ENCODE data around the gene KRT17.
"Not testable (repeated sequence)": the region's sequence is repeated elsewhere in the genome, so short reads cannot be mapped to it uniquely, and the experiment has no call there.

KRT17 gene

DNA sequence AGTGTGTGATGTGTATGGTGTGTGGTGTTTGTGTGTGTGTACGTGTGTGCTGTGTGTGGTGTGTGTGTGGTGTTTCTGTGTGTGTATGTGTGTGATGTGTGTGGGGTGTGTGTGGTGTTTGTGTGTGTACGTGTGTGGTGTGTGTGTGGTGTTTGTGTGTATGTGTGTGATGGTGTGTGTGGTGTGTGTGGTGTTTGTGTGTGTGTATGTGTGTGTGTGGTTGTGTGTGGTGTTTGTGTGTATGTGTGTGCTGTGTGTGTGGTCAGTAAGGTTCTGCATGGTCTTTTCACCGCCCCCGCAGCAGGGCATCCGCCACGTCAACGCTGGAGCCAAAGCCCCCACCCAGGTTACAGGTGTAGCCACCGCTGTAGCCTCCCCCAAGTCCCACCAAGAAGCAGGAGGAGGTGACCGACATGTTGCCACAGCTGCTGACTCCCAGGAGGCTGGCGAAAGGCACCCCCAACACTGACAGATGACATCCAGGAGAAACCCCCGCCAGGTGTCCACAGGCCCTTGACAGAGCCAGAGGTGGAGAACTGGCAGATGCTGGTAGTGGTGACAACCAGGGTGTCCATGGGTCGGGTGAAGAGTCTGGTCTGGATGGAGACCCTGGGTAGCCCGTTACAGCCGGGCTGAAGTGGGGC is 9.3 kb upstream of the KRT17 start:
- no peak for DNase-seq

DNA sequence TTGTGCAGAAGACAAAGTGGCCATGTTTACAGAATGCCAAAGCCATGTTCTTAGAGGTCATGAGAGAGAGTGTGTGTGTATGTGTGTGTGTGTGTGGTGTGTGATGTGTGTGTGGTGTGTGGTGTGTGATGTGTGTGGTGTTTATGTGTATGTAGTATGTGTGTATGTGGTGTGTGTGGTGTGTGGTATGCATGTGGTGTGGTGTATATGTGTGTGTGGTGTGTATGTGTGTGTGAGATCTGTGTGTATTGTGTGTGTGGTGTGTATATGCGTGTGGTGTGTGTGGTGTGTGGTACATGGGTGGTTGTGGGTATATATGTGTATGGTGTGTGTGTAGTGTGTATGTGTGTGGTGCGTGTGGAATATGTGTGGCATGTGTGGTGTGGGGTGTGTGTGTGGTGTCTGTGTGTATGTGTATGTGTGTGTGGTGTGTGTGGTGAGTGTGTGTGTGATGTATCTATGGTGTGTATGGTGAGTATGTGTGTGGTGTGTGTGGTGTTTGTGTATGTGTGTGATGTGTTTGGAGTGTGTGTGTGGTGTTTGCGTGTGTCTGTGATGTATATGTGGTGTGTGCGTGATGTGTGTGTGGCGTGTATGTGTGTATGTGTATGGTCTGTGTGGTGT is 8.2 kb upstream of the KRT17 start:
- no peak for DNase-seq

DNA sequence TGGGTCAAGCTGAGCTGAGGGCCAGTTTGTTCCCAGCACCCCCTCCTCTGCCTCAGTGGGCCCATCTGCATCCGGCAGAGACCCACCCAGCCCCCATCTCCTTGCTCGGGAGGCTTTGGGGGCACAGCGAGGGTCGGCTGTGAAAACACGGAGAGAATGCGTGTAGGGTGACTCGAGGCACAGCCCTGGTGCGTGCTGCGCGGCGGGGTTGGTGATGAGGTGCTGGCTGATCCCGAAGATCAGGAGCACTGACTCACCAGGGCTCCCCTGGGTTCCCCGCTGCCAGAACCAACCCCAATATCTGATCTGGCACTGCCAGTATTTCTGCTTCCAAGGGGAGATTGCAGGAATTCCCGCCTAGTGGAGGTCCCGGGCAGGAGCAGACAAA is 7.5 kb upstream of the KRT17 start:
- DNase-seq, result no peak

DNA sequence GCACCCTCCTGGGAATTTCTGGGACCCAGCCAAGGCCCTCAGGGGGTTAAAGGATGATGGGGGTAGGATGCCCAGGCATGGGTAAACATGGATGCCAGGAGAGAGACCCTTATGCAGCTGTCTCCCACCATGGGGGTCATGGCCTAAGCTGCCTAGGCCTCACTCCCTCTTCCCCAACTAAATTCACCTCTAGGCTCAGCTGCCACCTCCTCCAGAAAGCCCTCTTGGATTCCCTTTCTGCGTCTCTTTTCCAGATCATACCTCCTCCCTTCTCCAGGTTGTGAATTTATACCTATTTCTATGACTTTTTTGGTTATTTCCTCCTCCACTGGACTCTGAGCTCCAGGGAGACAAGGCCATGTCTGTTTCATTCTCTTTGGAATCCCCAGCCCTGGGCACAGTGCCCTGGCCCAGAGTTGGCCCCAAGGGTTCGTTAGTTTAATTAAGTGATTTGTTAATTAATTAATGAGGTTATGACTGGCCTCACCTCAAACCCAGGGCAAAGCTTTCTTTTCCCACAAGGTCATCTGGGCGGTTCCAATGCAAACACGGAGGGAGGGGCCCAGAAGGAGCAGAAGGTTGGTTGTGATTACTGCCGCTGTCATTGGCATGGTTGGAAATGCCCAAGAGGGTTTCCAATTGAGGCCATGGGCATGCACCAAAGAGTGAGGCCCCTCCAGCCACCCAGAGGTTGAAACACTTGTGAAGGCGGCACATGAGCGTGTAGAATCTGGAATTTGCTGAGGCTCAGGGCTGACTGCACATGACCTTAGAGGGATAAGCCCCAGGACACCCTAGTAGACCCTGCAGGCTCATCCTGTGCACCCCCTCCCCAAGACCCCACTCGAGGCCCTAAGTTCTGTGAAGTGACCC is 6.9 kb upstream of the KRT17 start:
- DNase-seq, result no peak

DNA sequence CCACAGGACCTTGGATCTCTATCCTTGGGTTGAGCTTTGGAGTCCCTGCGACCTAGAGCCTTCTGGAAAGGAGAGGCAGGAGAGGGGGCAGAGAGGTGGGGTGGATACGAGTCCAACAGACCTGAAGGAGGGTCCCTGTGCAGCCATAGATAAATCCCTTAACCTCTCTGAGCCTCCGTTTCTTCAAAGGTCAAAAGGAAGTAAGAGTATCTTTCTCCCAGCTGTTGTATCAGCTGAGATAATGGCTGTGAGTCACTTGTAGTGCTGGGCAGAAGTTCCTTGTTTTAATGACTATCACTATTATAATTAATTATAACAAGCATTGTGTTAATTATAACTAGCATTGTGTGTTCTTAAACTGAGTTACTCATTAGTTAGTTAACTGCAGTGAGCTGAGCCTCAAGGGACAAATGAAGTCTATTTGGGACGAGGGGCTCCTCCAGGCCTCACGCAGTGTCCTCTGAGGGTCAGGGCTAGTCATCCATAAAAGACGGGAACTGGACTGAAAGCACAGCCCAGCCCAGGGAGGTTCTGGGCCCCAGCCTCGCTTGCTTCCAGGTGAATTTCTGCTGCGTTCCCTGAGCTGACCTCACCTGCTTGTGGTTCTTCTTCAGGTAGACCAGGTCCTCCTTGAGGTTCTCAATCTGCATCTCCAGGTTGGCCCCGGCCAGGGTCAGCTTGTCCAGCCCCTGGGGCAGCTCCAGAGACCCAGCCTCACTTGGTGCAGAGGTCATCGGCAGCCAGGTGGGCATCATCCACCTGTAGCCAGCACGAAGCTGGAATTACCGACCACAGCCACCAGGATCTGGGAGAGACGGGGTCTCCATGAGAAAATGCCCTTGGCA is 5.7 kb upstream of the KRT17 start:
- no peak for DNase-seq

DNA sequence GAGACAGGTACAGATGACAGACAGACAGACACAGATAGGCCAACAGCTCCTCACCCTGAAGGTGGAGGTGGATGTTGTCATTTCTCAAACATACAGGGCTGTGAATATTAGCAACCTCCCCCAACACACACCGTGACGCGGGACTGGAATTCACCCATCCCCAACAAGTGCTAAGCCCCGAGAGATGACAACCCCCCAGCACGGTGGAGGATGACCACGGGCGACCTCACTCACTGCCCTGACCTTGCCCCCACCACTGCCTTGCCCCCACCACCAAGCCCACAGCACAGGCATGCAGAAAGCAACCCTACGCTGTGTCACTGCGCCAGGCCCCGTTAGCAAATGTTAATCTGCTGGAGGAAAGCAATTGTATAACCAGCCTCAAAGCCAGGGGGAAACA is 4.9 kb upstream of the KRT17 start:
- DNase-seq, result no peak

DNA sequence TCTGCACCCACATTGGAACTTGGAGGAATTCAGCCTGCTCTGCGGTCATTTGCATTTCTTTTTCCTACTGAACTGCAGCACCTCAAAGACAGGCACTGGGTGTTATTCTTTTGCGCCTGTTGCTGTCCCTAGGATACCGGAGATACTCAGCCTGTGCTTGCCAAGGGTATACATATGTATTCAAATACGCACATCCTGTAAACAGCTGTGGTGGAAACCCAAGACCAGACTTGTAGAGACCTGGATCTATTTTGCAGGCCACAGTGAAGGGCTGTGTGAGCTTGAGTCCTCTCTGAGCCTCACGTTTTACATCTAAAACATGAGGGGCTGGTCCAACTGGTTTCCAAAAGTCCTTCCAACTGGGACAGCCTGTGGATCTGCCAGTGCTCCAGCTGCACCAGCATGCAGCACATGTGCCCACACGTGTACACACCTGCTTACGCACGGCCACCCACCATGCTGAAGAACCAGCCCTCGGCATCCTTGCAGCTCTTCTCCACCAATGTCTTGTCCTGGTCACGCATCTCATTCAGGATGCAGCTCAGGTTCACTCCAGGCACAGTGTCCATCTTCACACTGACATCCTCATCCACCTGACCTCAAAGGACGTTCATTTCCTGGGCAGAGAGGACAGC is 4.4 kb upstream of the KRT17 start:
- not testable (repeated sequence) for DNase-seq

DNA sequence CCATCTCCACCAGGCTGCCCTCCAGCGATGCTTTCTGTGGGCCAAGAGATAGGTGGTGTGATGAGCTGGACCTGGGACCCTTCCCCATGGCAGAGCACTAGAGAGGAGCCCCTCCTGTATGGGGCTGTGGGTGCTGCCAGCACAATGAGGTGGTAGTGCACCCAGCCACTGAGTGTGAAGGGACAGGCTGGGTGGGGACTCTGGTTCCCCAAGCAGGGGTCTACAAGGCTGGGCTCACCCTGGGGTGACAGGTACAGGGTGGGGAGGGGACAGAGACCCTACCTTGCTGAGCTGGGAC is 3.6 kb upstream of the KRT17 start:
- not testable (repeated sequence) for DNase-seq

DNA sequence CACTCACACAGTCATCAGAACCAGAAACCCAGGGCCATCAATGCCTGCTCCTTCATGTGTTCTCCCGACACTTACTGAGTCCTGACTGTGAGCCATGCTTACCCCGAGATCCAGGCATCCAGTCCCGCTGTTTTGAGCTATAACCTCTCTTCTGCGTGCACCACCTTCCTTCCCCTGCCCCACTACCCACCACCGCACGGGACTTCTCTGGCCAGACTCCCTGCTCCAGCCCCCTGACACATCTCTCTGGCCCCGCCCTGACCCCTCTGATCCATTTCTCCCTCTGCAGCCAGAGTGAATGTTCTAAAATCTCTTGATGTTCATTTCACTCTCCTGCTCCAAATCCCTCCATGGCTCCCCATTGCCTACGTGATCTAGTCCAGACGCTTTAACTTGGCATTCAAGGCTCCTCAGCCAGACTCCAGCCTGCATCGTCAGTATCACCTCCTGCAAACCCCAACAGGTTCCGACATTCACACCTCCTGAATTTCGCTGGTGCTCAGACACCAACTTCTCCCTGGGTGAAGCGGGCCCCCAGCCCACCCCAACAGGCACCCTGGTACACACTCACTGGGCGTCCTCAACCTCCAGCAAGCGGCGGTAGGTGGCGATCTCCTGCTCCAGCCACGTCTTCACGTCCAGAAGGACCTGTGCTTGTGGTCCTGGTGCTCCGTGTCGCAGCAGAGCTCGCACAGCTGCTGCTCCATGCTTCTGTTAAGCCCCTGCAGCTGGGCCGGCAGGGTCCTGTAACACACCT is 3.1 kb upstream of the KRT17 start:
- no peak for DNase-seq

DNA sequence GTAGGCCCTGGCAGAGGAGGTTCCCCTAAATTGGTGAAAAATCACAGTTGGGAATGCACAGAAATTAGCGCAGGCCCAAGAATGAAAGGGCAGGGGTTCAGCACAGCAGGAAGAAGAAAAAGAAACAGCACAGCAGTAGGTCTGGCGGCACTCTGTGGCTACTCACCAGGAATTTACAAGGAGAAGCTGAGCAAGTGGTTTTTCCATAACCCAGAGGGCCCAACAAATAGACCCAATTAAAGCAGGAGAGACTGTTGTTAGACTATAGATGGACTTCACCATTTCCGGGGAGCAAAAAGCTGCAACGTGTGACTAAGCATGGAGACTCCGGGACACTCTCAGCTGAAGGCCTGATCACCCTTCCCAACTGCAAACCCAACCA is 2.5 kb upstream of the KRT17 start:
- DNase-seq, result not testable (repeated sequence)

DNA sequence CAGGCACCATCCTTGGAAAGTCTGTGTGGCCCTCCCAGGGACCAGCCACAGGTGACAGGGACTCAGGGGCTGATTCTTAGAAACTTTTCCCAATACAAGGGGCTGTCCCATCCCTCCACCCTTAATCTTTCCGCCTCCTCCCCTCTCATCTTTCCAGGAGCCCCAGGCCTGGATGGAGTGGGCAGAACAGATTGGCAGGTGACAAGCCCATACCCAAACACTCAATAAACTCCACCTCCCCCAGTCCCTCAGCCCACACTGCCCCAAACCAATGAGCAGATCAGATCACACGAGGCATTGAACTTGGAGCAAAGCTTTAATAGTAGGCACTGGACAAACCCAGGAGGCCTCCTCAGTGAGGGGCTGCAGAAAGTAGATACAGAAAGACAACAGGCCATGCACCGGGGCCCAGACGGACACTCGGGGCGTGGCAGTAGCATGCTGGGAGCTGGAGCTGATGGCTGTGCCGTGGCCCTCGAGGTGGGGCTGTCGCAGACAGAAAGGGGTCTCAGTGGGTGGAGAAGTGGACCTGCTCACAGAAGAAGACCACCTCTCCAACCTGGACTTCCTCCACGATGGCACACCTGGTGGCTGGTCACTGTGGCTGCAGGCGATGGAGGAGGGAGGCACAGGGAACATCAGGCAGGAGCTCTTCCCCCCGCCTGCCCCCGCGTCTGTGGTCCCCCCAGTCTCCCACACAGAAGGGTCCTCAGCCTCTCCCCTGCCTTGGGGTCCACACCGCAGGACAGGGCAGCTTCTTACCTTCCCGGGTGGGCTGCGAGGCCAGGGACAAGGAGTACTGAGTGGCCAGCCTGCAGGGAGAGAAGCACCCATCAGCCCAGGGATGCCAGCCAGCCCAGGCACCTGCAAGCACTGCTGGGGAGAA is 1.9 kb upstream of the KRT17 start:
- DNase-seq, result not testable (repeated sequence)

DNA sequence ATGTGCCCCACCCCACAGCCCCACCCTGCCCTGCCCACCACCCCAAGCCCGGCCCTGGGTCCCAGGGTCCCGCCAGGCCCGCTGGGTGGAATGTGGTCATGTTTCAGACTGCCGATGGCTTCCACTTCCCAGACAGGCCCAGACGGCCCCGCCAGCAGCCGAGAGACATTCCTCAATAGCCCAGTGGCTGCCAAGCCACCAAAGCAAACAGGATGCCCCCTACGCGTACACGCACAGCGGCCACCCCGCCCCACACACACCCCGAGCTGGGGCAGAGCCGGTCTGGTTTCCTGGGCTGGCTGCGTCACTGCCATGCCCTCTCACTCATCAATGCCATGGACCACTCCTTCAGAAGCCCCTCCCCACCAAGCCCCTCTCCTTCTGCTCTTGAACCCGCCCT is 1.2 kb upstream of the KRT17 start:
- DNase-seq, result no peak

DNA sequence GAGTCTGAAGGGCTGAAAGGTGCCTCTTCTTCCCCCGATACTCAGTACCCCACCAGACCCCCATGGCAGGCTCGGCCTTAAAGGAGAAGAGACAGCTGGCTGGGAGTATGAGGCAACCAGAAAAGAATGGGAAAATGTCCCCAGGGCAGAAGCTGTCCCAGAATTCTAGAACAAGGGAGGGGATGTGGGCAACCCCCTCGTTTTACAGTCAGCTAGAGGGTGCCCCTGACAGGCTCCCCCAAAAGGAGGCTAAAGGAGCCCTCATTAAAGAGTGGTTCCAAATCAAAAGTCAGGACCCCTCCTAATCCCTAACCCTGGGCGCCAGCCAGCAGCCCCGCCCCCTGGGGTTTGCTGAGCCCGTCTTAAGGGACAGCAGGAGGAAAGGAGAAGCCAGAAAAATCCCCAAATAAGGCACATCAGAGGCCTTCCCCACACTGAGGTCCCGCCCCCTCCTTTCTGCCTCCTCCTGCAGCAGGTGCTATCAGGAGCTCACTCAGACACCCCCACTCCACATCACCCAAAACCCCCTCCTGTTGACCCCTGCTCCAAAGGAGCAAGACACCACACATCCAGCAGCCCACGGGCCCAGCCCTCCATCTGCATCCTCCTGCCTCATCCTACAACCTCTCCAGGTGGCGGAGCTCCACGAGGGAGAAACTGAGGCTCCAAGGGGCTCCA is 1.1 kb downstream of the KRT17 start:
- not testable (repeated sequence) for DNase-seq

DNA sequence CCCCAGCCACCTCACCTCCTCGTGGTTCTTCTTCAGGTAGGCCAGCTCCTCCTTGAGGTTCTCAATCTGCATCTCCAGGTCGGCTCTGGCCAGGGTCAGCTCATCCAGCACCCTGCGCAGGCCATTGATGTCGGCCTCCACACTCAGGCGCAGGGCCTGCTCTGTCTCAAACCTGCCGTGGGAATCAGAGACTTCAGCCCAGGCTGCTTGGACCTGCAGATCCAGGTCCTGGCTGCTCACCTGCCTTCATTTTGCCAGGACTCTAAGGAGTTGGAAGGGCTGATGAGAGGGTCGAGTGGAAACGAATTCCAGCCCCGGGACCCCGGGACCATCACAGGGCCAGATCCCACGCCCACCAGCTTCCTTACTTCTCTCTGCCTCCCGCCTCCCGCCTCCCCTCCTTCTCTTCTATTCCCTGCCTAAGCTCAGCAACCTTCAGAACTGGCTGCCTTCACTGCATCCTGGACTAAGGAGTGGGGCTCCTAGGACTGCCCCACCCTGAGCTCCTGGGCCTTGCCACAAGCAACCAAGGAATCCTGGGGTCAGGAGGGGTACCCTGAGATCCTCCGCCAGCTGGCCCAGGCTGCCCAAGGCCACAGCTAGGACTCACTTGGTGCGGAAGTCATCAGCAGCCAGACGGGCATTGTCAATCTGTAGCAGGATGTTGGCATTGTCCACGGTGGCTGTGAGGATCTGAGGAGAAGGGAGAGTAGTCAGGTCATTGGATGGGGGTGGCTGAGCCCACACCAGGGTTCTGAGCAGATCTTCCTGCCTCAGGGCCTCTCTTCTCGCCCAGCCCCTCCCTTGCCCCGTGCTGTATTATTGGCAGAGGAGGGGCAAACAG is 1.8 kb downstream of the KRT17 start:
- DNase-seq, result not testable (repeated sequence)

DNA sequence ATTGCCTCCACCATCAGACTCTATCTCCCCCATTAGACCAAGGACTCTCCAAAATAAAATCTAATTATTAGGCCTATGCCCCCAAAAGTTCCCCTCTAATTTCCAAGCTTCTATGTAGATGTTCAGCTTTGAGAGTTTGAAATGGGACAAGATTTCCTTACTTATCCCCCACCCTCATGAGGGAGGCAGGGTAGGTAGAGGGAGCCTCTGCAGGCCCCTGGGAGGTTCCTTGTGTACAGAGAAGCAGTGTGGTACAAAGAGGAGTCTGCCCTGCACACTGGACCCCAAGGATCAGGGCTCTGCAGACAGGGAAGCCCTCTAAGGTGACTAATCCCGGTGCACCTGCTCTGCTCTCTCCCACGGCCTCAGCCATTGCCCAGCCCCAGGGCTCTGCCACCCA is 2.5 kb downstream of the KRT17 start:
- DNase-seq, result no peak

DNA sequence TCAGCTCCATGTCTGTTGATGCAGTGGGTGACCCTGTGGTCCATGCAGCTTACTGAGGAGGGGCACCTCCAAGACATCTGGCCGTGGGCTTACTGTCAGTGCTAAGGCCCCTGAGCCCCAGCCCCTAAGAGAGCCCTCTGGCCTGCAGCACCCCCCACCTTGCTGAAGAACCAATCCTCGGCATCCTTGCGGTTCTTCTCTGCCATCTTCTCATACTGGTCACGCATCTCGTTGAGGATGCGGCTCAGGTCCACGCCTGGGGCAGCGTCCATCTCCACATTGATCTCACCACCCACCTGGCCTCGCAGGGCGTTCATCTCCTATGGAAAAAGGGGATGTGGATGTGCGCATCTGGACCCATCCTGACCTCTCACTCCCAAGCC is 2.9 kb downstream of the KRT17 start:
- not testable (repeated sequence) for DNase-seq

DNA sequence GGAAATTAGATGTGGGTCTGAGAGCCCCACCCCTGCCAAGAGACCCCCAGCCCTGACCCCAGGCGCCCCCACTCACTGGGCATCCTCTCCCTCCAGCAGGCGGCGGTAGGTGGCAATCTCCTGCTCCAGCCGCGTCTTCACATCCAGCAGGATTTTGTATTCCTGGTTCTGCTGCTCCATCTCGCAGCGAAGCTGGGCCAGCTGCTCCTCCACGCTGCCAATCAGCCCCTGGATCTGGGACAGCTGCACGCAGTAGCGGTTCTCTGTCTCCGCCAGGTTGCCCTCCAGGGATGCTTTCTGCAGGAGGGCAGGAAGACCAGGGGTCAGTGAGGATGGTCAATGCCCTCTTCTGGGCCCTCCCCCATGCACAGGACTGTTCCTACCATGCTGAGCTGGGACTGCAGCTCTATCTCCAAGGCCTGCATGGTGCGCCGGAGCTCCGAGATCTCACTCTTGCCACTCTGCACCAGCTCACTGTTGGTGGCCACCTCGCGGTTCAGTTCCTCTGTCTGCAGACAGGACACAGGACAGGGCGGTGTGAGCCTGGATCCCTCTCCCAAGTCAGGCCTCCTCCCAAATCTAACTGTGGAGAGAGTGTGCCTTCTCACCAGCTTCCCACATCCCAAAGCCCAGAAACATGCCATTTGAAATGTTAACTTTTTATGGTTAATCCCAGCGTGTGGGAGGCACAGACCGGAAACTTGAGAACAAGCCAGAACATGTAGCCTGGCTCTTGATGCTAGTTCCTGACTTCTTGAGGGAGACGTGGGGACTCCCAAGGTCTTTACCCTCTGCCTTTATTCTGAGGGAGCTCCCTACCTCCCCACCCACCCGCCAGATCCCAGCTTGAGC is 3.6 kb downstream of the KRT17 start:
- DNase-seq, result no peak

DNA sequence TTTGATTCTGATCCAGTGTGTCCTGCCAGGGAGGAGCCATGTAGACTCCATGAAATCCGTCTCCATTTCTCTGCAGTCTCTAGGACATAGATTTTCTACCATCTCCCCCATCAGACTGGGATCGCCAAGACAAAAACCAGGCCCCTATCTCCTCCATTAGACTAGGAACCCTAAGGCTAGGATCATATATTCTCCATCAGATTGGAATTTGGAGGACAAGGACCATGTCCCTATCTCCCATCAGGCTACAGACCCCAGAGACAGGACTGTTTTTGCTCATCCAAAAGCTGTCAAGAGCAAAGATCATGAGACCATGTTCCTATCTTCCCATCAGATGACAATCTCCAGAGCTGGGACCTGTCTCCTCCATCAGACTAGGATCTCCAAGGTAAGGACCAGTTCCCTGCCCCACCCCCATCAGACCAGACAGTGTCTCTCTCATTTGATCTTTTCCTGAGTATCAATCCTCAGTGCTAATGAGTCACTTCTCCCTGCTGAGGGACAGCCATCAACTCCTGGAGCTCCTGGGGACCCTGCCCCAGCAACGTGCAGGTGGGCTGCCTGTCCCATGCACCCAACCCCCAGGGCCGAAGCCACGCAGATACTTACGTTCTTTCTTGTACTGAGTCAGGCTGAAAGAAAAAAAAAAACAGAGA is 4.3 kb downstream of the KRT17 start:
- DNase-seq, result not testable (repeated sequence)

All from CD4-positive, alpha-beta T cell treated with Interleukin-1 beta for 1 hour (primary cell).